GM12873 (cell line): Measurements from ENCODE around the gene CETN2.
A peak's percentile ranks its signal among the peaks of the same experiment; 100 is the strongest.

Experiments used
- CTCF ChIP-seq: IDR thresholded peaks from 2 replicates; pipeline ENCODE4 v1.5.1; 2012; ENCODE audit warnings: low read depth, mild to moderate bottlenecking, moderate library complexity, low read length, control low read depth; ENCODE audit not compliant: insufficient read depth; ENCODE audit errors: missing control alignments

Gene CETN2

GRCh38 chrX:152824841-152825374 is 5.6 kb downstream of the CETN2 start:
- TF ChIP-seq CTCF: no peak

- TF ChIP-seq CTCF: no peak
Measured at GRCh38 chrX:152823657-152824056, 6.9 kb downstream of the CETN2 start.

- TF ChIP-seq CTCF: no peak
Measured at GRCh38 chrX:152822383-152823086, 8.0 kb downstream of the CETN2 start.

- TF ChIP-seq CTCF: peak; percentile 77
Measured at GRCh38 chrX:152821145-152821765, 9.3 kb downstream of the CETN2 start.

GRCh38 chrX:152819732-152820131 is 10.8 kb downstream of the CETN2 start:
- TF ChIP-seq CTCF: no peak

- TF ChIP-seq CTCF: no peak
Measured at GRCh38 chrX:152819266-152819665, 11.3 kb downstream of the CETN2 start.

GRCh38 chrX:152818356-152818755 is 12.2 kb downstream of the CETN2 start:
- no peak for TF ChIP-seq CTCF
